ENCODE results near the gene LRRC26.

The LRRC26 gene

DNA sequence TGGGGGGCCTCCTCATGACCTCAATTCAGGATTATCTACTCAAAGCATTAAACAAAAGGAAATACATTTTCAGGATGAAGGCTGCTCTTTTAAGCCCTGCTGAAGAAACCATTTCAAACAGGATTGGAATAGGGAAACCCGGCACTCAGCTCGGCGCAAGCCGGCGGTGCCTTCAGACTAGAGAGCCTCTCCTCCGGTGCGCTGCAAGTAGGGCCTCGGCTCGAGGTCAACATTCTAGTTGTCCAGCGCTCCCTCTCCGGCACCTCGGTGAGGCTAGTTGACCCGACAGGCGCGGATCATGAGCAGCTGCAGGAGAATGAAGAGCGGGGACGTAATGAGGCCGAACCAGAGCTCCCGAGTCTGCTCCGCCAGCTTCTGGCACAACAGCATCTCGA is 34.9 kb upstream of the LRRC26 start:
- DNase-seq (ENCODE audit: low read depth), result no peak
- H3K4me3 ChIP-seq (ENCODE audit: low read length), result peak overlapping the region; percentile 94
- no peak for TF ChIP-seq CTCF (conservative IDR thresholded peaks at IDR 0.05; ENCODE audit: low read length)

DNA sequence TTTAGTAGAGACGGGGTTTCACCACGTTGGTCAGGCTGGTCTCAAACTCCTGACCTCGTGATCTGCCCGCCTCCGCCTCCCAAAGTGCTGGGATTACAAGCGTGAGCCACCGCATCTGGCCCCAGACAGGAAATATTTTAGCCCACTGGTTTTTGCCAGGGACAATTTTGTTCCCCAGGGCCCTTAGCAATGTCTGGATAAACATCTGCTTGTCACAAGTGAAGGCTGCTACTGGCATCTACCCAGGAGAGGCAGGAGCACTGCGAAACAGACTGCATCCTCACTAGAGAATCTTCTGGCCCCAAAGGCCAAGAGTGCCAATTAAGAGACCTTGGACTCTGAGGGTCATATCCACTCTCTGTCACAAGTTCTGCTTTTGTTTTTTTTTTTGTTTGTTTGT is 33.1 kb upstream of the LRRC26 start:
- DNase-seq (ENCODE audit: low read depth), result peak; percentile 28
- no peak overlapping the region for H3K4me3 ChIP-seq (ENCODE audit: low read length)
- no peak for TF ChIP-seq CTCF (conservative IDR thresholded peaks at IDR 0.05; ENCODE audit: low read length)

GRCh38 chr9:137201205-137201868 is 31.5 kb upstream of the LRRC26 start:
- TF ChIP-seq CTCF (conservative IDR thresholded peaks at IDR 0.05; ENCODE audit: low read length), result no peak
- no peak for DNase-seq (ENCODE audit: low read depth)
- H3K4me3 ChIP-seq (ENCODE audit: low read length), result peak overlapping the region; percentile 76

DNA sequence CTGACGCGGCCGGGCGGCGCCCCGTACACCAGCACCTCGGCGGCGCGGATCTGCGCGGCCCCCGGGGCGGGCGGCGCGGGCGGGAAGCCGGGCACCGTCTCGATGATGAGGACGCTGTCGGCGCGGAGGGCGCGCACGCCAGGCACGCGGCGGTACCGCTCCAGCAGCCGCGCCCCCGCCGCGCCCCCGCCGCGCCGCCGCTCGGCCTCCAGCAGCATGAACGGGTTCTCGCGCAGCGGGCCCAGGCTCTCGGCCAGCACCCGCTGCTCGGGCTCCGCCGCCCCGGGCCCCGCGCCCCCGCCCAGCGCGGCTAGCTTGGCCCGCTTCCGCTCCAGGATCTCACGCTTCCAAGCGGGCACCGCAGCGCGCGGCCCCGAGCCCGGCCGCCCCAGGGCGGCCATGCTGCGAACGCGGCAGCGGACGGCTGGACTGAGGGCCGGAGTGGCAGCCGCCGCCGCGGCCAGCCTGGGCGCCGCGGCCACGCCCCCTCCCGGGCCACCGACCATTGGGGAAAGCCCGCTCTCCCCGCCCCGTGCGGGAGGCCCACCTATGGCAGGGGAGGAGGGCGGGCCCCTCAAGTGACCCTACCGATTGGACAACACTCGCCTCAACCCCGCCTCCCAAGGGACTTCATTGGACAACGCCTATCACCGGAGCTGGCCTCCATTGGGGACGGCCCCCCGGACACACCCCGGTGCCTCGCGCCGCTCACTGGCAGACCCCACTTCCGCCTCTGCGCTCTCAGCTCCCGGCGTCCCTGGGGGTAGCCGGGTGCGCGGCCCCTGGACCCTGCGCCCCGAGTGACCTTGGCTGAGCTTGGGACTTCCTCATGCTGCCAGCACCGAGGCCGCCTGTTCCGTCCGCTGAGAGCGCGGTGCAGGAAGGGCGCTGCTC is 30.7 kb upstream of the LRRC26 start, which contains the start of gene TPRN:
TPRN (minus strand) TSS at position 431 of the 894 bp plus-strand sequence; CDS start at position 401, 30 bp downstream.
- peak; percentile 98 for DNase-seq (ENCODE audit: low read depth)
- peak within 1 kb of the TSS; percentile 76 for H3K4me3 ChIP-seq (ENCODE audit: low read length)
- TF ChIP-seq CTCF (conservative IDR thresholded peaks at IDR 0.05; ENCODE audit: low read length), result no peak

GRCh38 chr9:137199411-137200121 is 29.7 kb upstream of the LRRC26 start:
- no peak for TF ChIP-seq CTCF (conservative IDR thresholded peaks at IDR 0.05; ENCODE audit: low read length)
- peak overlapping the region; percentile 52 for H3K4me3 ChIP-seq (ENCODE audit: low read length)
- no peak for DNase-seq (ENCODE audit: low read depth)

DNA sequence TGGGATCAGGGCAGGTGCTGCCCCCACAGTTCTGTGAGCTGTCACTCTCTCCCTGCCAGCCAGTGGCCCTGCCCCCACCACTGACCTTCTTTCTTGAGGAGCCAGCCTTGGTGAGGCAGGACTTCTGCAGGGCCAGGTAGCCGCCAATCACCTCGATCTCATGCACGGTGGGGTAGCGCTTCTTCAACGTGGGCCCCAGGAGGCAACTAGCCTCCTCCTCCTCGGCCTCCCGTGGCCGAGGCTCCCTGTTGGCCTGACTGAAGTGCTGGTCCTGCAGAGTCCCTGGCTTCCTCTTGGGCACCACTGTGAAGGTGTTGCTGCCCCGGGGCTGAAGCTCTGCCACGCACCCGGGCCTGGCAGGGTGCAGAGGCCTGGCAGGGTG is 29.0 kb upstream of the LRRC26 start:
- TF ChIP-seq CTCF (conservative IDR thresholded peaks at IDR 0.05; ENCODE audit: low read length), result no peak
- no peak for DNase-seq (ENCODE audit: low read depth)
- H3K4me3 ChIP-seq (ENCODE audit: low read length), result peak overlapping the region; percentile 52

All from AG10803 (cell line).